Activated CD8-positive, alpha-beta memory T cell treated with anti-CD3 and anti-CD28 coated beads for 4 hours (primary cell): ENCODE measurements around the gene ARVCF.
A peak's percentile ranks its signal among the peaks of the same experiment; 100 is the strongest.

Source experiments
- DNase-seq, 2 donors: peaks; one replicate each; pipeline ENCODE4 v3.0.0-alpha.2; 2020; ENCODE audit warnings: low read depth in 2 of 2

ARVCF gene

GRCh38 chr22:19986410-19987341, 29.9 kb downstream of the ARVCF start:
- DNase-seq = peak; percentile 23 to 31

- no peak for DNase-seq
Observed at GRCh38 chr22:19986011-19986409, 30.6 kb downstream of the ARVCF start.

GRCh38 chr22:19984851-19985811, 31.5 kb downstream of the ARVCF start:
- no peak for DNase-seq

GRCh38 chr22:19984201-19984753, 32.3 kb downstream of the ARVCF start:
- DNase-seq = no peak

DNA sequence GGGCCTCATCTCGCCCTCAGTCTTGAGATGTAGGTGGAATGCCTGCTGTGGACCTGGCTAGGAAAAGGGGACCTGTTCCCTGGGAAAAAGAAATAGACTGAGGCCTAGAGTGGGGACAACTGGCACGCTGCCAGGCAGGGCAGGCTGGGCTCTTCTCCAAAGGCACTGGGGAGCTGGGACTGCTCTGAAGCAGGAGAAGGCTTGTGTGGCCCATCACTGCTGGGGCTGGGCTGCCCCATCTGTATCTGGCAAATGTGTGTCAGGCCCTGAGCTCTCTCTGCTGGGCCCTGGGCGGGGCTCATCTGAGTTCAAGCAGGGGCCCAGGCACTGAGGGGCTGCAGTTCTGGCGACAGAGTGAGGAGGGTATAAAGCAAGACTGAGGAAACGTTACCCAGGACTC, 32.9 kb downstream of the ARVCF start:
- DNase-seq = no peak

GRCh38 chr22:19982991-19983578, 33.5 kb downstream of the ARVCF start:
- DNase-seq = no peak

DNA sequence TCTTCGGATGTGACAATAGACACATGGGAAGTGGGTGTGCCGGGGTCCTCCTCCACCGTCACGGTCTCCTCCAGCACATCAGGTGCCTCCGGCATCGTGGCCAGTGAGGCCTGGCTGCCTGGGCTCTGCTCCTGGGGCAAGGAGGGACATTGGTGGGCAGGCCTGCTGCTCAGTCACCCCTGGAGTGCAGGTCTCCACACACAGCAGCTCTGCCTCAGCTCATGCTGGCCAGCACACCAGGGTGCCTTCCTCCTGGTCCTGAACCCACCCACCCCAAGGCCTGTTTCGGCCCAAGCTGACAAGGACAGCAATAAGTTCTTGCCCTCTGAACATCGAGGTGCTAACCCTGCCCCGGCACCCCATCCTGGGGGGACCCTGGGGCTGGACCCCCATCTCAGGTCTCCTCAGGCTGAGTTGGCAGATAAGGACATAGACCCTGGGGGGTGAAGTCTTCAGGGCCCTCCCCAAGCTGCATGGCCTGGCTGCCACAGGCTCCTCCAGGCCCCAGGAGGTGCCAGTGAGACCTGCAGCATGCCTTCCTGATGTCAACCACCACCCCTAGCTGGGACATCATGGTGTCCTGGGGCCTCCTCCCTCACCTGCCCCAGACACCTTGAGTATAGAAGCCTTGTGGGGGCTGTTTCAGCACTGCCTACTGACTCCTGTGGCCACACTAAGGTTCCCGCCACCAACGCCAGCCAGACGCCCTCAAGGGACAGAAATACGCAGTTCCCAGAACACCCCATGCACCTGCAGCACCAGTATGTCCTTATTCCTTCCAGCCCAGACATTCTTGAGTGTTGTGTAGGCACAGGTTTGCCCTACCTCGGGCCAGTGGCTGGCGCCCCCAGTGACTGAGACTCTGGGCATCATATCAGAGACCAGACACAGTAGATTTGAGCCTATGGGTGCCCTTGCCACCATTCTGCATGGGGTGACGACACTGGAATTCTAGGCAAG, 34.4 kb downstream of the ARVCF start:
- DNase-seq = no peak

DNA sequence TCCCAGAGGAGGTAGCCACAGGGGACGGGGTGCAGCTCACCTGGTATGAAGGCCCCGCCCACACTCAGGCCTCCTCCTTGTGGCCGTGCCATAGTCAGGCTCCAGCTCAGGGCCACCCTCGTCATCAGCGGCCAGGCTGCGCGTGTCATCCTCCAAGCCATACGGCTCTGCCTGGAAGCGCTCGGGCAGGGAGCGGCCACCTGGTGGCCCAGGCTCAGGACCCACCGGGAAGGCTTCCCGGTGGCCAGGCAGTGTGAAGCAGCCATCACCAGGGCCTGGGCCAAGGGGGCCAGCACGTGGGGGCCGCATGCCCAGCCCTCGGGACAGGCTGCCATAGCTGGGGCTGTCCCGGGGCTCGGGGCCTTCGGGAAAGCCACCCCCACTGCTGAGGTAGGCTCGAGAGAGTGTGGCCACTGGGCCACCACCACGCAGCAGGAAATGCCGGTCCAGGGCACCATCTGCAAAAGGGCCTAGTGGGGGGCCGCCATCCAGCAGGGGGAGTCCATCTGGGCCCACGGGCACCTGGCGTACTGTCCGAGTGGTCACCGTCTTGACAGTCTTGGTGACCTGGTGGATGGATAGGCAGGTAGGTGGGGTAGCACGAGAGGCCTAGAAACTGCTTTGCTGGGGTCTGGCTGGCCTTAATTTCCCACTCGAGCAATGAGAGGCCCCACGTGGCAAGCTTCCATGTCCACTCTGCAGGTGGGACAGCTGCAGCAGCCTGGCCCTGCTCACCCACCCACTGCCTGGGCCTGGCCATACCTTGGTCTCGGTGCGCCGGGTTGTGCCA, 35.3 kb downstream of the ARVCF start:
- DNase-seq = no peak

- DNase-seq = no peak
Observed at GRCh38 chr22:19980766-19981165, 35.9 kb downstream of the ARVCF start.

- DNase-seq = no peak
Observed at GRCh38 chr22:19979712-19980493, 36.7 kb downstream of the ARVCF start.

DNA sequence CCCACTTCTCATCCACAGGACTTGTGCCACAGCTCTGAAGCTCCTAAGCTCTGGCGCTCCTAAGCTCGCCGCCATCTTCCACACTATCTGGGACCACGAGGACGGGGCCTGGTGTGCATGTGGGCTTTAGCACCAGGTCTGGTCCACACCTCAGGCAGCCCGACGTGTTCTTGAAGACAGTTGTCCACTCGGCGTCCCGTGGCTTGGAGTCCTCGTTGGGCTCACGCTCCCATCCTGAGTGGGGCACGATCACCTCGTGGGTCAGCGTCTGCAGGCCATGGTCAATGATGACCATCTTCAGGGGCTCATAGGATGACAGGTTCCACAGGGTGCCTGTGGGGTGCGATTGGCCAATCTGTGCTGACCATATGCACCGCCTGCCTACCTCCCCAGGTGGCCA, 37.9 kb downstream of the ARVCF start:
- no peak for DNase-seq

DNA sequence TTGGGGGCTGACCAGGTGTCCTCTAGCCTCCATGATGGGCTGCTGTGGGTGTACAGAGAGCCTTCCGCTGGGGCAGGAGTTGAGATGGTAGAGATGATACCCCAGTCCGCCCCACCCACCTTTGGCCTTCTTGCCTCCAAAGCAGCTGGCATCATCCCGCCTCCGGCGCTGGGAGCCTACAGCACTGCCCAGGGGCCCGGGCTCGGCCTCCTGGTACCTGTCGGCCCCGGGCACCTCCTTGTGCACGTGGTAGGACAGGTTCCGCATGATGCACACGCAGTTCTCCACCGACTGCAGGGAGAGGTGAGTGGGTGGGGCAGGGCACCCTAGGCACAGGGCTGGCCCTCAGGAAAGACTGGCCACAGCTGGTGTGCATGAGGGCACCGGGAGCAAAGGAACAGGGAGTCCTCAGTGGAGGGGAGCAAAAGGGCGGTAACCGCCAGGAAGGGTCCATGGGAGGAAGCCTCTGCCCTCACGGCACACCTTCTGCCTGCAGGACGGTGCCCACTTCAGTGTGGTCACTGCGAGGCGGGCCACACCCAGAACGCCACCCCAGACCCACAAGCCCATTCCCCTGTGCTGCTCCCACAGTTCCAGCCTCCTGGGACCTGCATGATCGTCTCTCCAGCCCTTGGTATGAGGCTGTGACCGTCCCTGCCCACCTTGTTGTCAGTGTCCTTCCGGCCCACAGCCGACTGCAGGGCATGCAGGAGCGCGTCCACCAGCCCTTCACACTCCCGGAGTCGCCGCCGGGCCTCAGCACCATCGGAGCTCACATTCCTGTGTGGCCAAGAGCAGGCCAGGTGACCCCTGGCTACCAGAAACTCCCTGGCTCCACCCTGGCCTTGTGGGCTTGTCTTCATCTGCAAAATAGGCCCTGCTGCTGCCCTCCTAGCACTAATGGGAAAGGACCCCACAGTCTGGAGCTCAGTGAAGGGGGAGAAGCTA, 39.1 kb downstream of the ARVCF start:
- DNase-seq = no peak

DNA sequence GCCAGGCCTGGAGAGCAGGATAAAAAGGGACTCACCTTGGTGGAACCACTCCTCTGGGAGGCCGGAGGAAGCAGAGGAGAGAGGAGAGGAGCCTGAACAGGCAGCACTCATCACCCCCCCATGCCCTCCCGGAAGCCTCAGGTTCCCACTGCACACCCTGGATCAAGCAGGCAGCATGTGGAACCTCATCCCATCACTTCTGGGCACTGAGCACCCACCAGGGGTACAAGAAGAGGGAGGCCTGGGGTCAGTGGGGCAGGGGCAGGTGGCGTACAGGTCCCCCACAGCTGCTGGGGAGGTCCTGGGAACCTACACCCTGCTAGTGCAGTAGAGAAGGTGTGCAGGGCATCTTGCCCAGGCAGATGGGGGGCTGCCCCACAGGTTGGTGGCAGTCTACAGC, 40.0 kb downstream of the ARVCF start:
- no peak for DNase-seq

GRCh38 chr22:19975707-19976035, 41.0 kb downstream of the ARVCF start:
- no peak for DNase-seq

DNA sequence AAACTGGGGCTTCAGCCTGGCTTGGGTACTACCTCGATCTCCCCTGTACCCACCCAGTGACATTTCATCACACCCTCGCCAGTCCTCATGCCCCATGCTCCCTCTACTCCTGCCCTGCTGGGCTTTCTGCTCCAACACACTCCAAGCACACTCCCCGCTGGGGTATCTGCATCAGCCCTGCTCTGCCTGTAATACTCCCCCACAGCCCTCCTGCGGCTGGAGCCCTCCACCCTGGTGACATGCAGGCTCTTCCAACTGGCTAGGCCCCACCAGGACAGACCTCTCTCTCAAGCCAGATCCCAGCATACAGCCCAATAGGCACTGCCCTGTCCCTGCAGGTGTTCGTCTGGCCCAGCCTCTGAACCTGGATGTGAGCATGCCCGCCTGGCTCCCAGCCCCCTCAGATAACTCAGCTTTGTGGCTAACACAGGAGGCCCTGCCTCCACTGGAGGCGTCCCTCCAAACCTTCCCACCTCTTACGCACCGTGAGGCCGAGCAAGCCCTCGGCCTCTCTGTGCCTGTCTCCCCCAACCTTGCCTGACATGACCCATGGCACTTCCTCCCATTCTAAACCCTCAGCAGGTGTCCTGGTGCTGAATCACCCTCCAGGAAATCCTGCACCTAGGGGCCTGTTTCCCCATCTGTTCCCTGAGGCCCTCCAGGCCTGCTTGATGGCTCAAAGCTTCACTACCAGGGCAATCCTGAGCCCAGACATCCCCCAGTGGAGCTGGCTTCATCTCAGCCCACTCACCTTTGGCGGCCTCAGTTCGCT, 41.5 kb downstream of the ARVCF start:
- no peak for DNase-seq

- DNase-seq = no peak
Observed at GRCh38 chr22:19974268-19974861, 42.3 kb downstream of the ARVCF start.
